NCI-H146 (cell line): ENCODE measurements around the gene ITGB8.
A peak's percentile ranks its signal among the peaks of the same experiment; 100 is the strongest.

Source experiments
- DNase-seq: peaks from one replicate; lab custom pipeline; 2025; lab: John Stamatoyannopoulos, UW

ITGB8 gene

GRCh38 chr7:20310301-20310700, 20.4 kb upstream of the ITGB8 start:
- no peak for DNase-seq

DNA sequence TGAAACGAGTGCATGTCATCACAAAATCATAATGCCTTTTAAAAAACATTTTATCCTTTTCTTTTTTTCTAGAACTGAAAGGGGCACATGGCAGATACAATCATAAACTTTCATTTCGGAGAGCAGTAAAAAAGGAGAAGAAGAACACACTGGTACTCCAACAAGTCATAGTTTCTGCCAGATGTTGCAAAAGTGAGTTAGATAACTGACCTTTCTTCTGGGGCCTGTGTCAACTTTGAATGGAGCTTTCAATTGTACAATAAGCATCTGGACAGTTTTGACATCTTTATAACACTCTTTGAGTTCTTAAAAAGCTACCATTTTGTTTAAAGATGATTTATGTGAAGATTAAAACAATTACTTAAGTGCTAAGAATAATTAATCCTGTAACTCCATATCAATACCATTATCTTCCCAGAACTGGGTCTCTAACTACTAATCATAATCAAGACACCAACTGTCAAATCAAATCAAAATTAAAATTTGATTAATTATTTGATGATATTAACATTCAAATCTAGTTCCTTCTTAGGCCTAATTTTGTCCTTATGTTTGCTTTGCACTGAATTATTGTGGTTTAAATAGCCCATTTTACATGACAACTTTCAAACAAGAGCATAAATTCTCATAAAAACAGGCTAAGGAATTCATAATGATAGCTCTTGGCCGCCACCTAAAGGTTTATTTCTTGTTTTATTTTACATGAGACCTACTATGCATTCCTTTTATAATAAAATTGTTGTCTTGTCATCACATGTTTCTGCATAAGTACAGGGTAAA, 19.5 kb upstream of the ITGB8 start:
- DNase-seq = peak; percentile 57

DNA sequence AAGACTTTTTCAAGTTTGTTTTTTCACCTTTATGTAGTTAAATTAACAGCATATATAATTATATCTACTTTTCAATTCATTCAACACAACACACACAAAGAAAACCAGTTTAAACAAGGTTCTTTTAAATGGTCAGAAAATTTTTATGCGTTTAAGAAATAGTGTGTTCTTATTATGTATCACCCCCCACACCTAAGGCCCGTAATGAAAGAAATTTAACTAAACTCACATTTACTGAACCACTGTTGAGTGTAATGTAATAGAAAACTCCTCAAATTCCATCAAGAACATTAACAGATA, 19.0 kb upstream of the ITGB8 start:
- no peak for DNase-seq

DNA sequence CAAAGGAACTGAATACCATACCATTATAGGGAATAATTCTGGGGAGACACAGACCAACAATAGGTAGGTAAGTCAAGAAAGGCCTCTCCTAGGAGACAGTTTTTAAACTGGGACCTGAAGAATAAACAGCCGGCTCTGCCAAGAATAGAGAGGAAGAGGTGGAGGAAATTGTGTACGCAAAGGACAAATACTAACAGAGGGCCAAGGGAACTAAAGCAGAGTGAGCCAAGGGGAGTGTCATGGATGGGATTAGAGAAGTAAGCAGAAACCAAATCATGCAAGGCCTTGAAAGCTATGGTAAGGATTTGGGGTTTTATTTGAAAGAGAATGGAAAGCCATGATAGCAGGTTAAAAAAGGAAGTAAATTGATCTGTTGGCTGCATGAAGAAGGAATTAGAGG, 18.1 kb upstream of the ITGB8 start:
- DNase-seq = no peak

GRCh38 chr7:20313626-20314025, 17.1 kb upstream of the ITGB8 start:
- DNase-seq = no peak

- no peak for DNase-seq
Observed at GRCh38 chr7:20314198-20314597, 16.5 kb upstream of the ITGB8 start.

- DNase-seq = peak; percentile 47
Observed at GRCh38 chr7:20316706-20317105, 14.0 kb upstream of the ITGB8 start.

GRCh38 chr7:20317413-20317812, 13.3 kb upstream of the ITGB8 start:
- DNase-seq = no peak

GRCh38 chr7:20318933-20319332, 11.8 kb upstream of the ITGB8 start:
- no peak for DNase-seq

- DNase-seq = no peak
Observed at GRCh38 chr7:20320322-20320721, 10.4 kb upstream of the ITGB8 start.

GRCh38 chr7:20320786-20321185, 9.9 kb upstream of the ITGB8 start:
- no peak for DNase-seq

DNA sequence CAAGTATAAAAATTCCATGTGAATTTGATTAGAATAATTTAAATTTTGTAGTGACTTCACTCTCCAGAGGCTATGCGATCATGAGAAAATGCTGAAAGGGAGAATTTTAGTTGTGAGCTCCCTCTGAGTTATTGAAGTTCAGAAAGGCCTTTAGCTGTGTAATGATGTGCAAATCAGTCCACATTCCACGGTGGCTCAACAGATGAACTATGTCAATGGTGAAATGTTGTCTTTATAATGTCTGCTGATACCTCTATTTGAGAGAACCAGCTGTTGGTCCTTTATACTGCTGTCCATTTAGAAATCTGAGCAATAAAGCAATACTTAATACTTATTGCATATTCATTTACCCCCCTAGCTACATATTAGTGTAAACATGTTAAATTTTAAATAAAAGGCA, 7.1 kb upstream of the ITGB8 start:
- no peak for DNase-seq

- DNase-seq = no peak
Observed at GRCh38 chr7:20326342-20326741, 4.4 kb upstream of the ITGB8 start.

DNA sequence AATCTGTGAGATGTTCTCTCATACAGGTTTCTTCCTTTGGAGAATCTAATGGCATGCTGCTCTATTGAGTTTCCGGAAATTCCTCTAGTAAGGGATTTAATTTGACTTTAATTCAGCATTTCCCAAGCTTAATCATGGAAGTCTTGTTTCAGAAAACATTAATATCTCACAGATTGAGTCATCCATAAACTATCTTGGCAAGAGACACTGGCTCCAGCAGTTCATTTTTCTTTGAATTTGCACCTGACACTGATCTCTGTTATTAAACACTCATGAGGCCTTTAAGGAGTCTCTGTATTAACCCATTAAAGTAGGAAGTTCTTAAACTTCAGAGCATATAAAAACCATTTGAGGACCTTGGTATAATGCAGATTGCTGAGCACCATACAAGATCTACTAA, 3.6 kb upstream of the ITGB8 start:
- DNase-seq = no peak

DNA sequence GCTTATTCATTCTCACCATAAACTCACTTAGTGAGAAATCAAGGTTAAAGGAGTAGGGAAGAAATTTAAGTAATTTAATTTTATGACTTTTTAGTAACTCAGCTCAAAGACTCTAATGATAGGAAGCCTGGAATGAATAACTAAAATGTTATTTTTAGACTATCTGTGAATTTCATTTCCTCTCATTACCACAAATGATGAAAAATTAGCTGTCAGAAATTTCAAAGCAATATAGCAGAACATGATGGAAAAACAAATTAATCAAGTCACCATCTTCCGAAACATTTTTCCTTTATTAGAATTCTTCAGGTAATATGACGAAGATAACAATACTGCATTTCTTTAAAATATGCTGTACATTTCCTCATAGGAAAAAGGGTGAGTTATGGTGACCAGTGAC, 2.7 kb upstream of the ITGB8 start:
- DNase-seq = no peak

DNA sequence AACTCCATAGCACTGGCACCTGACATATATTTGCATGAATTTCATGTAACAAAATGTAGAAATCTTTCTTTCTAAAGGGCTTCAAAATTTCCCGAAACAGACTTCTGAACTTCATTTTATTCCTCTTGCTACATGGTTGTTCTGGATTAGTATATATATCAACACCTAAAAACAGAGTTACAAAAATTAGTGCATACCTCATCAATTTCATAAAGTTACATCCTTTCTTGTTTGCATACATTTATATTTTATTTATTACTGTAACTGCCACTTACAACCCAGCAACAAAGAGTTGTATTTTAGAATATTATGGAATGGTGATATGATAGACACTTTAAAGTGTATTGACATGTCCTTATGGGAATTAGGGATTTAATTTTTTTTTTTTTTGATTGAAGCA, 2.0 kb upstream of the ITGB8 start:
- DNase-seq = no peak

- DNase-seq = peak; percentile 95
Observed at GRCh38 chr7:20329389-20330238, 1.1 kb upstream of the ITGB8 start.

GRCh38 chr7:20330928-20331909, 519 bp downstream of the ITGB8 start:
- DNase-seq = peak; percentile 85

- DNase-seq = peak; percentile 65
Observed at GRCh38 chr7:20331910-20332813, 1.5 kb downstream of the ITGB8 start.

GRCh38 chr7:20338285-20338684, 7.6 kb downstream of the ITGB8 start:
- DNase-seq = no peak

DNA sequence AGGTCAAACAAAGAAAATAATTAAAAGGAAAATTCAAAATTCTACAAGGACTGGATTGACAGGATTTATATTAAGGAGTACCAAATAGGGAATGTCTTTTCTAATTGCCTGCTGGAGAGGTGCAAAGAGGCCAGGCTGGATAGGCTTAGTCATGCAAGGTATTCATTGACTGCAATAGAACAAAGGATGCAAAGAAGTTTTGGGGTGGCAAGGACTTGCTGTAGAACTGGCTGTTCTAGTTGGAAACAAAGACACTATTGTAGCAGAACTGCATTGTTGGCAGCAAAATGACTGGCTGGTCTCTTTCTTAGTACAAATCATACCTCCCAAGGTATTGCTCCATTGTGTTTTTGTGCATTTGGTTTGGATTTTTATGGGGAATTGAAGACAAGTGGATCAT, 10.1 kb downstream of the ITGB8 start:
- no peak for DNase-seq
